HG03565 (cell line): Measurements from ENCODE around the gene CLEC12A.
"Not testable (repeated sequence)": the region's sequence is repeated elsewhere in the genome, so short reads cannot be mapped to it uniquely, and the experiment has no call there.

ENCODE experiments used
- ATAC-seq: cut with Tn5 transposase; IDR thresholded peaks from one replicate; pipeline ENCODE4 v1.9.1; 2021; ENCODE audit warnings: mild to moderate bottlenecking, moderate library complexity; ENCODE audit not compliant: unreplicated experiment

CLEC12A gene

GRCh38 chr12:9961901-9962300, 9.3 kb upstream of the CLEC12A start:
- ATAC-seq, result no peak

- ATAC-seq, result no peak
Observed at GRCh38 chr12:9969673-9970072, 1.5 kb upstream of the CLEC12A start.

- no peak for ATAC-seq
Observed at GRCh38 chr12:9973949-9974348, 2.7 kb downstream of the CLEC12A start.

- ATAC-seq, result not testable (repeated sequence)
Observed at GRCh38 chr12:9974731-9975130, 3.5 kb downstream of the CLEC12A start.

- no peak for ATAC-seq
Observed at GRCh38 chr12:9975614-9976013, 4.4 kb downstream of the CLEC12A start.

GRCh38 chr12:9976626-9977025, 5.4 kb downstream of the CLEC12A start:
- not testable (repeated sequence) for ATAC-seq

- ATAC-seq, result no peak
Observed at GRCh38 chr12:9977916-9978315, 6.7 kb downstream of the CLEC12A start.

GRCh38 chr12:9980126-9980525, 8.9 kb downstream of the CLEC12A start:
- ATAC-seq, result no peak

GRCh38 chr12:9991876-9992275, 20.7 kb downstream of the CLEC12A start:
- no peak for ATAC-seq

GRCh38 chr12:9992296-9992695, 21.1 kb downstream of the CLEC12A start:
- ATAC-seq, result no peak

GRCh38 chr12:9999016-9999415, 27.8 kb downstream of the CLEC12A start, which contains the start of gene CLEC1B:
CLEC1B (minus strand) TSS chr12:9999121; CDS start chr12:9999100, 21 bp downstream.
- ATAC-seq, result no peak

- no peak for ATAC-seq
Observed at GRCh38 chr12:10001171-10001776, 30.1 kb downstream of the CLEC12A start.

- ATAC-seq, result no peak
Observed at GRCh38 chr12:10012630-10013330, 41.6 kb downstream of the CLEC12A start.

- no peak for ATAC-seq
Observed at GRCh38 chr12:10015450-10015849, 44.2 kb downstream of the CLEC12A start.

GRCh38 chr12:10016881-10017280, 45.7 kb downstream of the CLEC12A start:
- no peak for ATAC-seq

- no peak for ATAC-seq
Observed at GRCh38 chr12:10018386-10018785, 47.2 kb downstream of the CLEC12A start.

- ATAC-seq, result no peak
Observed at GRCh38 chr12:10021342-10021741, 50.1 kb downstream of the CLEC12A start.

- no peak for ATAC-seq
Observed at GRCh38 chr12:10025236-10025635, 54.0 kb downstream of the CLEC12A start.

GRCh38 chr12:10026666-10027065, 55.5 kb downstream of the CLEC12A start:
- ATAC-seq, result not testable (repeated sequence)

- no peak for ATAC-seq
Observed at GRCh38 chr12:10027311-10027710, 56.1 kb downstream of the CLEC12A start.

GRCh38 chr12:10027721-10028120, 56.5 kb downstream of the CLEC12A start:
- no peak for ATAC-seq

- ATAC-seq, result no peak
Observed at GRCh38 chr12:10030446-10030845, 59.2 kb downstream of the CLEC12A start, which contains the start of gene CLEC9A. CLEC9A (plus strand) TSS chr12:10030682; CDS start chr12:10052688, 22,006 bp downstream.
